ENCODE results near the gene SMAD9. TPM values are rescaled to one million over a fixed set of nuclear protein-coding genes. Genes with fewer than 3 reads are reported as not detected.
A peak's percentile ranks its signal among the peaks of the same experiment; 100 is the strongest.

SMAD9 gene
- total and polyA plus RNA-seq, 2 of the 13 experiments (the other 11 are each of a cell fraction or from before 2014, with no cell fraction given), result 4.2 to 7.7 TPM

DNA sequence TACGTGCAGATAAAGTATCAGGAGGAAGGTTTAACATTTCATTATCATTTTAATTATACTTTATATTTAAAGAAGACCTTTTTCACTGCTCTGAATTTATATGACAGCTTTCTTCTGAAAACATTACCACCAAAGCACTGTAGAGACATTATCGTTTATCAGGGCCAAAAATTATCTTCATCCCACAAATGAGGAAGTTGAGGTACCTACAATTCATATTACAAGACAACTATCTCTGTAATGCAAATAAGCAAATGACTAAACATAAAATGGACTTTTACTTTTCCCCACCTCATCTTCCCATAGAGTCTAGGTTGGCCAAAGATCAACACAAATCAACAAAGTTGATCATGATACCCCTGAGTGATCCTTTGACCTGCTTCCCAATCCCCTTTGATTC lies 30.9 kb upstream of the SMAD9 start (continued):
- TF ChIP-seq, protein P1, sequence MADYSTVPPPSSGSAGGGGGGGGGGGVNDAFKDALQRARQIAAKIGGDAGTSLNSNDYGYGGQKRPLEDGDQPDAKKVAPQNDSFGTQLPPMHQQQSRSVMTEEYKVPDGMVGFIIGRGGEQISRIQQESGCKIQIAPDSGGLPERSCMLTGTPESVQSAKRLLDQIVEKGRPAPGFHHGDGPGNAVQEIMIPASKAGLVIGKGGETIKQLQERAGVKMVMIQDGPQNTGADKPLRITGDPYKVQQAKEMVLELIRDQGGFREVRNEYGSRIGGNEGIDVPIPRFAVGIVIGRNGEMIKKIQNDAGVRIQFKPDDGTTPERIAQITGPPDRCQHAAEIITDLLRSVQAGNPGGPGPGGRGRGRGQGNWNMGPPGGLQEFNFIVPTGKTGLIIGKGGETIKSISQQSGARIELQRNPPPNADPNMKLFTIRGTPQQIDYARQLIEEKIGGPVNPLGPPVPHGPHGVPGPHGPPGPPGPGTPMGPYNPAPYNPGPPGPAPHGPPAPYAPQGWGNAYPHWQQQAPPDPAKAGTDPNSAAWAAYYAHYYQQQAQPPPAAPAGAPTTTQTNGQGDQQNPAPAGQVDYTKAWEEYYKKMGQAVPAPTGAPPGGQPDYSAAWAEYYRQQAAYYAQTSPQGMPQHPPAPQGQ (CRISPR knock-in tag; IDR thresholded peaks at IDR 0.05; ENCODE audit: borderline replicate concordance), result no peak
- TF ChIP-seq DPF2 (CRISPR knock-in tag; IDR thresholded peaks at IDR 0.05; ENCODE audit: borderline replicate concordance, low read depth) (no peak), RARG (CRISPR knock-in tag; IDR thresholded peaks at IDR 0.05; ENCODE audit: low read depth) (no peak)

DNA sequence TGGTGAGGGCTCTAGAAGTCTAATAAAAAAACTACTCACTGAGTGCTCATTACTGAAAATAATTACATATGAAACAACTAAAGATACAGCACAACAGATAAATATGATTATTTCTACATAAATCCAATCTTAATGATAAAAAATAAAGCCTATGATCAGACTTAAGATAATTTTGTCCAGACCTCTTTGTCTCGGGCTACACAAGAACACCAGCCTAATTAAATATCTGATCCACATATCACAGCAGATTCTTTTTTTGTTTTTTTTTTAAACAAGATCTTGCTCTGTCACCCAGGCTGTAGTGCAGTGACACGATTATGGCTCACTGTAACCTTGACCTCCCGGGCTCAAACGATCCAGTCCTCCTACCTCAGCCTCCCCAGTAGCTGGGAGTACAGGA lies 30.3 kb upstream of the SMAD9 start:
- Histone ChIP-seq H3K27ac (ENCODE audit: extremely low read length, insufficient read depth, low read length) (no peak overlapping the region), H3K9me3 (ENCODE audit: low read length) (no peaks in the 10 kb centered on the region), H2AFZ (ENCODE audit: low read length) (no peak overlapping the region), H3K36me3 (replicated peaks in 1 of 2; ENCODE audit: control insufficient read depth in 1 of 2, insufficient read depth in 2 of 2, low read length in 2 of 2) (peaks cover 4 to 19% of the 10 kb centered on the region in 2 experiments; a peak in 4 of 5 replicates), H4K20me1 (ENCODE audit: insufficient read depth, low read length) (no peaks in the 10 kb centered on the region), H3K4me1 (ENCODE audit: insufficient read depth, low read length) (peaks cover 5% of the 10 kb centered on the region), H3K27me3 (ENCODE audit: control insufficient read depth in 1 of 2, insufficient read depth in 2 of 2, low read length in 2 of 2) (no peaks in the 10 kb centered on the region), H3K4me2 (ENCODE audit: low read depth, low read length) (no peak overlapping the region), H3K4me3 (replicated peaks in 1 of 3; ENCODE audit: insufficient read depth in 1 of 3, low read depth in 2 of 3, low read length in 3 of 3) (no peak overlapping the region), H3K9ac (ENCODE audit: insufficient read depth, low read depth, low read length) (no peak overlapping the region), H3K79me2 (ENCODE audit: insufficient read depth, low read length) (no peaks in the 10 kb centered on the region)
- CTCF ChIA-PET (ENCODE audit: low intra/inter-chr PET ratio, low total read pairs), result no interaction called here
- BruUV-seq (replicated peaks), result no TSS peak
- no peak for FAIRE-seq
- TF ChIP-seq ZNF75D (CRISPR knock-in tag; IDR thresholded peaks at IDR 0.05; ENCODE audit: borderline replicate concordance), result no peak
- TF ChIP-seq, protein P2, sequence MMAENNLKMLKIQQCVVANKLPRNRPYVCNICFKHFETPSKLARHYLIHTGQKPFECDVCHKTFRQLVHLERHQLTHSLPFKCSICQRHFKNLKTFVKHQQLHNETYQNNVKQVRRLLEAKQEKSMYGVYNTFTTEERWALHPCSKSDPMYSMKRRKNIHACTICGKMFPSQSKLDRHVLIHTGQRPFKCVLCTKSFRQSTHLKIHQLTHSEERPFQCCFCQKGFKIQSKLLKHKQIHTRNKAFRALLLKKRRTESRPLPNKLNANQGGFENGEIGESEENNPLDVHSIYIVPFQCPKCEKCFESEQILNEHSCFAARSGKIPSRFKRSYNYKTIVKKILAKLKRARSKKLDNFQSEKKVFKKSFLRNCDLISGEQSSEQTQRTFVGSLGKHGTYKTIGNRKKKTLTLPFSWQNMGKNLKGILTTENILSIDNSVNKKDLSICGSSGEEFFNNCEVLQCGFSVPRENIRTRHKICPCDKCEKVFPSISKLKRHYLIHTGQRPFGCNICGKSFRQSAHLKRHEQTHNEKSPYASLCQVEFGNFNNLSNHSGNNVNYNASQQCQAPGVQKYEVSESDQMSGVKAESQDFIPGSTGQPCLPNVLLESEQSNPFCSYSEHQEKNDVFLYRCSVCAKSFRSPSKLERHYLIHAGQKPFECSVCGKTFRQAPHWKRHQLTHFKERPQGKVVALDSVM (CRISPR knock-in tag; IDR thresholded peaks at IDR 0.05), result 0 out of 2 replicates have a peak, but pooled peaks have one; percentile 12
- ATAC-seq, result no peak
- POLR2A ChIA-PET, result no interaction called here
- 89% methylated on average over 4 of the region's 4 CpGs for WGBS (ENCODE audit: low lambda C conversion rate)
- in situ Hi-C loops (cut with HindIII; ENCODE audit: extremely low pct_ligation_motif_present, low pct_unique_long_range_greater_than_20kb) (no loop called here), intact Hi-C loops (cut with micrococcal nuclease; ENCODE audit: unreplicated experiment) (no loop called here)
- no peak for DNase-seq (ENCODE audit: low spot score)

All from HepG2 (cell line).